ENCODE measurements around the gene PECR.

PECR gene

DNA sequence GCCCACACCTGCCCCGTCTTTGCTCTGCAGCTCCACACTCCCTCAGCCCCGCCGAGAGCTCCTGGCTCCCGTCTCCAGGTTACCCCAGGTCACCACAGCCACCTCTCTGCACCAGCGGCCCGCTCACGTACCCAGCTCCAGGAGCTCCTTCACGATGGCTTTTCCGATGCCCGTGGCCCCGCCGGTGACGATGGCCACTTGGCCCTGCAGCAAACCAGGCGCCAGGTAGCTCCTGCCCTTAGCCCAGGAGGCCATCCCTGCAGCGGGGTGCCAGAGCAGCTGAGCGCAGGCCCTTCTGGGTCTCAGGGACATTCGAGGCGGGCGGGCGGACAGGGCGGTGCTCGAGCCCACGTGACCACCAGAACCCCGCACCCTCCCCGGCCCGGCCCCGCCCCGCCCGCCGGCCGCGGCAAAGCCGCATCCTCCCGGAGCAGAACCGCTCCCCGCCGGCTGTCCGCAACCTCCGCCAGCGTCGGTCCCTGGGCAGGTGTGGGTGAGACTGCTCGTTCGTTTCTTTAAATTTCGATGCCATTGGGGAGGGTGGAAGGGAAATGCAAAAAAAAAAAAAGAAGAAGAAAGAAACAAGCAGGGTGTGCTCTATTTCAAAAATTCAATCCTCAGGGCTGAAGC, at the start of gene PECR, which contains the start of gene TMEM169:
PECR (minus strand) TSS at position 323 of the 630 bp plus-strand sequence; CDS start at position 255, 68 bp downstream.
TMEM169 (plus strand) TSS at position 433 of the 630 bp plus-strand sequence. CDS start 14,045 bp downstream, outside the sequence.
- TF ChIP-seq, protein P1, sequence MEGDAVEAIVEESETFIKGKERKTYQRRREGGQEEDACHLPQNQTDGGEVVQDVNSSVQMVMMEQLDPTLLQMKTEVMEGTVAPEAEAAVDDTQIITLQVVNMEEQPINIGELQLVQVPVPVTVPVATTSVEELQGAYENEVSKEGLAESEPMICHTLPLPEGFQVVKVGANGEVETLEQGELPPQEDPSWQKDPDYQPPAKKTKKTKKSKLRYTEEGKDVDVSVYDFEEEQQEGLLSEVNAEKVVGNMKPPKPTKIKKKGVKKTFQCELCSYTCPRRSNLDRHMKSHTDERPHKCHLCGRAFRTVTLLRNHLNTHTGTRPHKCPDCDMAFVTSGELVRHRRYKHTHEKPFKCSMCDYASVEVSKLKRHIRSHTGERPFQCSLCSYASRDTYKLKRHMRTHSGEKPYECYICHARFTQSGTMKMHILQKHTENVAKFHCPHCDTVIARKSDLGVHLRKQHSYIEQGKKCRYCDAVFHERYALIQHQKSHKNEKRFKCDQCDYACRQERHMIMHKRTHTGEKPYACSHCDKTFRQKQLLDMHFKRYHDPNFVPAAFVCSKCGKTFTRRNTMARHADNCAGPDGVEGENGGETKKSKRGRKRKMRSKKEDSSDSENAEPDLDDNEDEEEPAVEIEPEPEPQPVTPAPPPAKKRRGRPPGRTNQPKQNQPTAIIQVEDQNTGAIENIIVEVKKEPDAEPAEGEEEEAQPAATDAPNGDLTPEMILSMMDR (IDR thresholded peaks at IDR 0.05): no peak
- DNase-seq: peak; percentile 87
- Mint-ChIP-seq H3K27ac (peak within 1 kb of the TSS; percentile 99), H3K36me3 (ENCODE audit: low read depth) (peaks cover 6% of the 10 kb centered on the region), H3K9me3 (no peaks in the 10 kb centered on the region), H3K4me3 (peak within 1 kb of the TSS; percentile 99), H3K27me3 (ENCODE audit: low read depth, poor library complexity) (no peaks in the 10 kb centered on the region), H3K4me1 (peaks cover 61% of the 10 kb centered on the region)

DNA sequence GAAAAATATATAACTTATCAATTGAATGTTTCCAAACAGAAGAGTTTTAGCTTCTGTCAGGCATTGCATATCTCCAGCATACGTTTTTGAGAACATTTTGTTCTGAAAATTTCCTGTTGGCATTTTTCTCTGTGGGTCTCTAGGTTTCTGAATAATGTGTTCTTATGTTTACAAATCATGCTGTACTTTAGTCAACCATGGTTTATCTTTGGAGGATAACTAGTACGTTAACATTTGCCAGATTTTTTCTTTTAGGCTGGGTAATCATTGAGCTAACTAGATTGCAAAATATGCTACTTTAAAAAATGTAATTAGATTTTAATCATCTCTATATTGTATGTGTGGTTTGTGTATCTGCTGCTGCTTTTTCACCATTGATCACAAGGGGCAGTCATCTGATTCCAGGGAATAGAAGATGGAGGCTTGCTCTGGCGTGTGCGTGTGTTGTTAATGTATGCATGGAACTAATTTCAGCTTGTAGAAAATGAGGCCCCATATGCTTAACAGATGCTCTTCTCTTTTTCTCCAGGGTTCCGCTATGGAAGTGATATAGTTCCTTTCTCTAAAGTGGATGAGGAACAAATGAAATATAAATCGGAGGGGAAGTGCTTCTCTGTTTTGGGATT, 48.9 kb upstream of the PECR start:
- DNase-seq: no peak
- TF ChIP-seq, protein P1 (IDR thresholded peaks at IDR 0.05): no peak
- Mint-ChIP-seq H3K4me1 (peaks cover 6% of the 10 kb centered on the region), H3K27me3 (ENCODE audit: low read depth, poor library complexity) (peaks cover under 1% of the 10 kb centered on the region), H3K36me3 (ENCODE audit: low read depth) (peaks cover 83% of the 10 kb centered on the region), H3K4me3 (no peak overlapping the region), H3K27ac (peak overlapping the region; percentile 53), H3K9me3 (no peaks in the 10 kb centered on the region)

DNA sequence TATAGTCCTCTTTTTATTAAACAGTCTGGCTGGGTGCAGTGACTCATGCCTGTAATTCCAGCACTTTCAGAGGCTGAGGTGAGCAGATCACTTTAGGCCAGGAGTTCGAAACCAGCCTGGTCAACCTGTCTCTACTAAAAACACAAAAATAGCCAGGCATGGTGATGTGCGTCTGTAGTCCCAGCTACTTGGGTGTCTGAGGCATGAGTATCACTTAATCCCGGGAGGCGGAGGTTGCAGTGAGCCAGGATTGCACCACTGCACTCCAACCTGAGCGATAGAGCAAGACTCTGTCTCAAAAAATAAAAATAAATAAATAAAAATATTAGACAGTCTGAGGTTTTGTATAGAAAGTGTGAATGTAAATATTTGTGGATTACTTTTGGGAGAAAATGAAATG, 45.3 kb upstream of the PECR start:
- peak overlapping the region; percentile 39 for H3K27ac Mint-ChIP-seq

DNA sequence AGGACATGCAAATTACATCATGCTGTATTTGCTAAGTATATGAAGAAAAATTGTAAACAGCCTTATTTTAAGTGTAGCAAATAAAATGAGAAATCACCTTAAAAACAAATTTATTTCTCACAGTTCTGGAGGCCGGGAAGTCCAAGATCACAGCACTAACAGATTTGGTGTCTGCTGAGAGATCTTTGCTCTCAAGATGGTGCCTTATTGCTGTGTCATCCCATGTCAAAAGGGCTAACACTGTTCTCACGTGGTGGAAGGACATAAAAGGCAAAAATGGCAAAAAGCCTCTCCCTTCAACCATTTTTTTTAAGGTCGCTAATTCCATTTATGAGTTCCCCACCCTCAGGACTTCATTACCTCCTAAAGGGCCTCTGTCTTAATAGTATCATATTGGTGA, 39.6 kb upstream of the PECR start:
- H3K4me1 Mint-ChIP-seq: peaks cover 19% of the 10 kb centered on the region
- TF ChIP-seq, protein P1 (IDR thresholded peaks at IDR 0.05): no peak
- peak overlapping the region; percentile 61 for H3K27ac Mint-ChIP-seq
- no peak for DNase-seq
- peaks cover 90% of the 10 kb centered on the region for H3K36me3 Mint-ChIP-seq (ENCODE audit: low read depth)
- no peaks in the 10 kb centered on the region for H3K9me3 Mint-ChIP-seq
- no peak overlapping the region for H3K4me3 Mint-ChIP-seq
- no peaks in the 10 kb centered on the region for H3K27me3 Mint-ChIP-seq (ENCODE audit: low read depth, poor library complexity)

More for the DNA sequence above, 45.3 kb upstream of the PECR start:
- H3K4me1 Mint-ChIP-seq: no peaks in the 10 kb centered on the region
- no peaks in the 10 kb centered on the region for H3K9me3 Mint-ChIP-seq
- DNase-seq: no peak
- H3K27me3 Mint-ChIP-seq (ENCODE audit: low read depth, poor library complexity): no peaks in the 10 kb centered on the region
- H3K4me3 Mint-ChIP-seq: no peak overlapping the region
- H3K36me3 Mint-ChIP-seq (ENCODE audit: low read depth): peaks cover 79% of the 10 kb centered on the region
- TF ChIP-seq, protein P1 (IDR thresholded peaks at IDR 0.05): no peak

DNA sequence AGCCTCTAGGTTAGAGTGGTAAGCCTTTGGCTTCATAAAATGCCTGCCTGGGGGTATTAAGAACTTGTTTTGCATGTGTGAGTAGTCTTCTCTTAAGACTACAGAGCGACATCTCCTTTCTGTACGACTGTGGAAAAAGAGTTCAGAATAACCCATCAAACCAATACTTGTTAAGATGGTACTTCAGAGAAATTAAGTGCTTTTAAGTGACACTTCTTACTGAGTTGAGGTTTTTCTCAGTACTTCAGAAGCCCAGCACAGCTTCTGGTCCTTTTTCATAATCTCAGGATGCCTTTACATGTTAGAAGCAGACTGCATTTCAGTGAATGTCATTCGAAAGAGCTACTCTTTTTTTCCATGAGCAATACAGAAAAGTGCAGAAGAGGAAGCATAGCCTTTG, 38.4 kb upstream of the PECR start:
- peaks cover 88% of the 10 kb centered on the region for H3K36me3 Mint-ChIP-seq (ENCODE audit: low read depth)
- H3K27ac Mint-ChIP-seq: peak overlapping the region; percentile 25
- H3K27me3 Mint-ChIP-seq (ENCODE audit: low read depth, poor library complexity): no peaks in the 10 kb centered on the region
- H3K4me3 Mint-ChIP-seq: no peak overlapping the region
- TF ChIP-seq, protein P1 (IDR thresholded peaks at IDR 0.05): no peak
- peaks cover 32% of the 10 kb centered on the region for H3K4me1 Mint-ChIP-seq
- H3K9me3 Mint-ChIP-seq: no peaks in the 10 kb centered on the region
- no peak for DNase-seq
